HepG2 (cell line): ENCODE measurements around the gene RIPK3. TPM values are rescaled to one million over a fixed set of nuclear protein-coding genes. Genes with fewer than 3 reads are reported as not detected.

Experiments
- ATRX ChIP-seq: sonication (generic); formaldehyde crosslinking; IDR thresholded peaks from 2 replicates; pipeline ENCODE4 v1.4.0; 2020; ENCODE audit warnings: missing genetic modification reagents, borderline replicate concordance
- CAMTA2 ChIP-seq: sonication (generic); formaldehyde crosslinking; IDR thresholded peaks from 2 replicates; pipeline ENCODE4 v1.4.0; 2020; ENCODE audit warnings: mild to moderate bottlenecking, missing genetic modification reagents, borderline replicate concordance
- CBX5 ChIP-seq: sonication (generic); formaldehyde crosslinking; IDR thresholded peaks from 2 replicates; pipeline ENCODE4 v1.4.0; 2020; ENCODE audit warnings: missing genetic modification reagents, borderline replicate concordance
- CCDC6 ChIP-seq: sonication (generic); formaldehyde crosslinking; IDR thresholded peaks from 2 replicates; pipeline ENCODE4 v1.8.1; 2022; ENCODE audit warnings: mild to moderate bottlenecking, missing genetic modification reagents, moderate library complexity
- DNMT1 ChIP-seq: sonication (generic); formaldehyde crosslinking; IDR thresholded peaks from 2 replicates; pipeline ENCODE4 v1.5.1; 2020; ENCODE audit warnings: mild to moderate bottlenecking, missing genetic modification reagents
- EED ChIP-seq: sonication (generic); formaldehyde crosslinking; IDR thresholded peaks from 2 replicates; pipeline ENCODE4 v1.5.0; 2020; ENCODE audit warnings: mild to moderate bottlenecking, missing genetic modification reagents
- HDAC2 ChIP-seq: sonication (generic); formaldehyde crosslinking; IDR thresholded peaks from 2 replicates; pipeline ENCODE4 v1.4.0; 2020; ENCODE audit warnings: missing genetic modification reagents
- HOXA5 ChIP-seq: sonication (generic); formaldehyde crosslinking; IDR thresholded peaks from 2 replicates; pipeline ENCODE4 v1.4.0; 2020; ENCODE audit warnings: missing genetic modification reagents
- MAFK ChIP-seq, 2 experiments: IDR thresholded peaks in 1 of 2; conservative IDR thresholded peaks in 1 of 2; 2 replicates each; pipeline ENCODE4 v1.6.1; 2011; ENCODE audit warnings: improper control_type of control experiment in 2 of 2, low read length in 2 of 2
- NFE2L1 ChIP-seq: sonication (generic); formaldehyde crosslinking; IDR thresholded peaks from 2 replicates; pipeline ENCODE4 v1.4.0; 2020; ENCODE audit warnings: missing genetic modification reagents, mild to moderate bottlenecking, borderline replicate concordance
- NFKB2 ChIP-seq: sonication (generic); formaldehyde crosslinking; IDR thresholded peaks from 2 replicates; pipeline ENCODE4 v1.4.0; 2020; ENCODE audit warnings: missing genetic modification reagents, borderline replicate concordance
- NONO ChIP-seq, 2 experiments: fragments of 450-650 bp in 1 of 2; sonication (generic) in 1 of 2; formaldehyde crosslinking in 1 of 2; IDR thresholded peaks in 1 of 2; conservative IDR thresholded peaks in 1 of 2; 2 replicates each; pipeline versions ENCODE4 v1.6.1 to v1.8.0; 2017 to 2022; ENCODE audit warnings: mild to moderate bottlenecking in 1 of 2, missing genetic modification reagents in 1 of 2, moderate library complexity in 1 of 2
- PAX8 ChIP-seq: sonication (generic); formaldehyde crosslinking; IDR thresholded peaks from 2 replicates; pipeline ENCODE4 v1.8.0; 2022; ENCODE audit warnings: mild to moderate bottlenecking, missing genetic modification reagents, borderline replicate concordance
- RBFOX2 ChIP-seq: fragments of 200-400 bp; formaldehyde crosslinking; IDR thresholded peaks from 2 replicates; pipeline ENCODE4 v1.6.1; 2017; ENCODE audit warnings: low read depth, mild to moderate bottlenecking, low read length
- SIX4 ChIP-seq: sonication (generic); formaldehyde crosslinking; IDR thresholded peaks from 2 replicates; pipeline ENCODE4 v1.4.0; 2020; ENCODE audit warnings: missing genetic modification reagents
- SMARCC2 ChIP-seq: fragments of 450-650 bp; IDR thresholded peaks from 2 replicates; pipeline ENCODE4 v1.6.1; 2017; ENCODE audit warnings: antibody characterized with exemption, mild to moderate bottlenecking
- SMYD3 ChIP-seq: sonication (generic); formaldehyde crosslinking; IDR thresholded peaks from 2 replicates; pipeline ENCODE4 v1.8.1; 2023; ENCODE audit warnings: mild to moderate bottlenecking, missing genetic modification reagents
- TRIM24 ChIP-seq: sonication (generic); formaldehyde crosslinking; IDR thresholded peaks from 2 replicates; pipeline ENCODE4 v1.8.0; 2022; ENCODE audit warnings: mild to moderate bottlenecking, missing genetic modification reagents
- ZKSCAN8 ChIP-seq: IDR thresholded peaks from 2 replicates; pipeline ENCODE4 v1.6.1; 2016; ENCODE audit warnings: borderline replicate concordance, missing genetic modification reagents, missing compliant biosample characterization
- ZNF180 ChIP-seq: sonication (generic); formaldehyde crosslinking; IDR thresholded peaks from 2 replicates; pipeline ENCODE4 v1.4.0; 2020; ENCODE audit warnings: low read depth, missing genetic modification reagents, borderline replicate concordance
- ZNF232 ChIP-seq: sonication (generic); formaldehyde crosslinking; IDR thresholded peaks from 2 replicates; pipeline ENCODE4 v1.4.0; 2020; ENCODE audit warnings: missing genetic modification reagents, borderline replicate concordance
- ZNF235 ChIP-seq: sonication (generic); formaldehyde crosslinking; IDR thresholded peaks from 2 replicates; pipeline ENCODE4 v1.8.1; 2023; ENCODE audit warnings: mild to moderate bottlenecking, missing genetic modification reagents, borderline replicate concordance
- ZNF275 ChIP-seq: sonication (generic); formaldehyde crosslinking; IDR thresholded peaks from 2 replicates; pipeline ENCODE4 v1.8.0; 2022; ENCODE audit warnings: missing genetic modification reagents, mild to moderate bottlenecking, inconsistent platforms, borderline replicate concordance
- ZNF280B ChIP-seq: sonication (generic); formaldehyde crosslinking; IDR thresholded peaks from 2 replicates; pipeline ENCODE4 v1.5.0; 2020; ENCODE audit warnings: missing genetic modification reagents, mild to moderate bottlenecking, borderline replicate concordance
- ZNF329 ChIP-seq: sonication (generic); formaldehyde crosslinking; IDR thresholded peaks from 2 replicates; pipeline ENCODE4 v1.9.0; 2021; ENCODE audit warnings: low read depth, mild to moderate bottlenecking, missing genetic modification reagents
- ZNF576 ChIP-seq: sonication (generic); formaldehyde crosslinking; IDR thresholded peaks from 2 replicates; pipeline ENCODE4 v1.4.0; 2020; ENCODE audit warnings: mild to moderate bottlenecking, missing genetic modification reagents
- ZNF713 ChIP-seq: sonication (generic); formaldehyde crosslinking; IDR thresholded peaks from 2 replicates; pipeline ENCODE4 v1.4.0; 2020; ENCODE audit warnings: mild to moderate bottlenecking, missing genetic modification reagents
- polyA plus RNA-seq, 8 experiments: library from polyadenylated mRNA; depleted of rRNA in 3 of 8; stranded (reverse) in 7 of 8; unstranded in 1 of 8; fragments of >200 nt; fragmentation: Illumina TruSeq in 4 of 8; extraction: Trizol in 4 of 8; gene quantifications; 2 replicates each; pipeline versions ENCODE4 v1.2.1 to v1.2.3, GENCODE V29; 2011 to 2016; ENCODE audit warnings: low read depth in 4 of 8, missing spikeins in 1 of 8, mixed read lengths in 1 of 8; ENCODE audit not compliant: insufficient read depth in 1 of 8
- total RNA-seq, 5 experiments: library from RNA; depleted of rRNA; stranded (reverse); fragments of >200 nt; fragmentation: Illumina TruSeq; extraction: Trizol; gene quantifications; 2 replicates each; pipeline ENCODE4 v1.2.3, GENCODE V29; 2016; ENCODE audit warnings: low read depth in 1 of 5

The RIPK3 gene
- total and polyA plus RNA-seq, 2 of the 13 experiments (the other 11 are each of a cell fraction or from before 2014, with no cell fraction given), result not detected

GRCh38 chr14:24308342-24309124 is 31.3 kb downstream of the RIPK3 start (continued):
- TF ChIP-seq ZNF232 (CRISPR knock-in tag) (0 out of 2 replicates have a peak, but pooled peaks have one; percentile 16), ZNF329 (CRISPR knock-in tag) (no peak), ZNF235 (CRISPR knock-in tag) (0 out of 2 replicates have a peak, but pooled peaks have one; percentile 11), ZKSCAN8 (CRISPR knock-in tag) (no peak), HOXA5 (CRISPR knock-in tag) (no peak), PAX8 (CRISPR knock-in tag) (no peak), EED (no peak), ZNF713 (CRISPR knock-in tag) (0 out of 2 replicates have a peak, but pooled peaks have one; percentile 73), CCDC6 (no peak), ZNF576 (CRISPR knock-in tag) (no peak), RBFOX2 (peak; percentile 50; the same call in 1 of the 2 replicates), CAMTA2 (CRISPR knock-in tag) (peak; percentile 11; the same call in 1 of the 2 replicates), NFKB2 (CRISPR knock-in tag) (0 out of 2 replicates have a peak, but pooled peaks have one; percentile 36), NFE2L1 (CRISPR knock-in tag) (peak; percentile 52; the same call in 1 of the 2 replicates), NONO (IDR thresholded peaks at IDR 0.05) (no peak), NONO (CRISPR knock-in tag; conservative IDR thresholded peaks at IDR 0.05) (no peak), TRIM24 (0 out of 2 replicates have a peak, but pooled peaks have one; percentile 57), HDAC2 (CRISPR knock-in tag) (no peak), SMYD3 (CRISPR knock-in tag) (peak; percentile 7; the same call in 1 of the 2 replicates), ZNF280B (CRISPR knock-in tag) (0 out of 2 replicates have a peak, but pooled peaks have one; percentile 76), CBX5 (0 out of 2 replicates have a peak, but pooled peaks have one; percentile 47), ZNF180 (no peak), SMARCC2 (0 out of 2 replicates have a peak, but pooled peaks have one; percentile 5), DNMT1 (CRISPR knock-in tag) (0 out of 2 replicates have a peak, but pooled peaks have one; percentile 11), SIX4 (CRISPR knock-in tag) (no peak), ZNF275 (no peak), ATRX (CRISPR knock-in tag) (no peak), MAFK (conservative IDR thresholded peaks at IDR 0.05 in 1 of 2, IDR thresholded peaks at IDR 0.05 in 1 of 2; ENCODE audit: low read length in 2 of 2) (no peak)
